NT2/D1 (cell line): ENCODE data around the gene F11.

Experiments
- SUZ12 ChIP-seq: IDR thresholded peaks from 2 replicates; pipeline ENCODE4 v1.6.1; 2011; ENCODE audit not compliant: insufficient read length, insufficient read depth; ENCODE audit errors: extremely low read depth
- ZNF274 ChIP-seq: IDR thresholded peaks from 2 replicates; pipeline ENCODE4 v1.6.1; 2011; ENCODE audit warnings: mild to moderate bottlenecking, low read depth, low read length

- no peak for TF ChIP-seq ZNF274
- no peak for TF ChIP-seq SUZ12
Observed at GRCh38 chr4:186249785-186250754, 15.9 kb upstream of the F11 start.
